HEK293 (cell line): ENCODE results near the gene BICD1.

Source experiments
- CTCF ChIP-seq: fragments of 450-650 bp; formaldehyde crosslinking; IDR thresholded peaks from 2 replicates; pipeline ENCODE4 v1.5.1; 2016; ENCODE audit warnings: missing biosample characterization, missing genetic modification characterization
- KLF10 ChIP-seq: fragments of 450-650 bp; IDR thresholded peaks from 2 replicates; pipeline ENCODE4 v1.5.1; 2018; ENCODE audit warnings: missing biosample characterization, mild to moderate bottlenecking, missing genetic modification characterization
- KLF16 ChIP-seq: fragments of 450-650 bp; formaldehyde crosslinking; IDR thresholded peaks from 2 replicates; pipeline ENCODE4 v1.5.1; 2017; ENCODE audit warnings: missing biosample characterization, missing genetic modification characterization
- KLF9 ChIP-seq: fragments of 450-650 bp; formaldehyde crosslinking; IDR thresholded peaks from 2 replicates; pipeline ENCODE4 v1.5.1; 2016; ENCODE audit warnings: missing biosample characterization, missing genetic modification characterization, low read depth
- SP3 ChIP-seq: fragments of 450-650 bp; formaldehyde crosslinking; IDR thresholded peaks from 2 replicates; pipeline ENCODE4 v1.5.1; 2016; ENCODE audit warnings: missing biosample characterization, missing genetic modification characterization
- TCF7L2 ChIP-seq: IDR thresholded peaks from 2 replicates; pipeline ENCODE4 v1.6.1; 2011; ENCODE audit warnings: low read depth, mild to moderate bottlenecking, inconsistent platforms, low read length, moderate library complexity, borderline replicate concordance
- ZBTB8A ChIP-seq: fragments of 450-650 bp; formaldehyde crosslinking; IDR thresholded peaks from 2 replicates; pipeline ENCODE4 v1.5.1; 2016; ENCODE audit warnings: missing biosample characterization, missing genetic modification characterization
- ZNF24 ChIP-seq: fragments of 450-650 bp; formaldehyde crosslinking; IDR thresholded peaks from 2 replicates; pipeline ENCODE4 v1.5.1; 2016; ENCODE audit warnings: missing biosample characterization, missing genetic modification characterization
- ZNF302 ChIP-seq: fragments of 450-650 bp; formaldehyde crosslinking; IDR thresholded peaks from 2 replicates; pipeline ENCODE4 v1.5.1; 2016; ENCODE audit warnings: missing biosample characterization, missing genetic modification characterization, low read depth
- ZNF366 ChIP-seq: fragments of 450-650 bp; formaldehyde crosslinking; conservative IDR thresholded peaks from 2 replicates; pipeline ENCODE4 v1.5.1; 2016; ENCODE audit warnings: missing biosample characterization, missing genetic modification characterization
- ZNF629 ChIP-seq: fragments of 450-650 bp; formaldehyde crosslinking; IDR thresholded peaks from 2 replicates; pipeline ENCODE4 v1.5.1; 2017; ENCODE audit warnings: missing biosample characterization, missing genetic modification characterization
- ZNF792 ChIP-seq: fragments of 450-650 bp; formaldehyde crosslinking; IDR thresholded peaks from 2 replicates; pipeline ENCODE4 v1.5.1; 2016; ENCODE audit warnings: missing biosample characterization, missing genetic modification characterization
- ZNF830 ChIP-seq: fragments of 450-650 bp; IDR thresholded peaks from 2 replicates; pipeline ENCODE4 v1.5.0; 2018; ENCODE audit warnings: missing biosample characterization, missing genetic modification characterization, low read depth, mild to moderate bottlenecking, moderate library complexity

GRCh38 chr12:32343496-32343895 is 236.8 kb downstream of the BICD1 start:
- TF ChIP-seq KLF10, result no peak
- TF ChIP-seq CTCF (tag by site-specific recombination), result no peak
- no peak for TF ChIP-seq ZNF792 (tag by site-specific recombination)
- TF ChIP-seq ZNF629 (tag by site-specific recombination), result no peak
- no peak for TF ChIP-seq KLF16 (tag by site-specific recombination)
- no peak for TF ChIP-seq ZNF830 (tag by site-specific recombination)
- TF ChIP-seq ZNF366 (tag by site-specific recombination), result no peak
- TF ChIP-seq ZBTB8A (tag by site-specific recombination), result no peak
- TF ChIP-seq SP3, result no peak
- TF ChIP-seq TCF7L2, result no peak
- TF ChIP-seq ZNF24, result no peak
- no peak for TF ChIP-seq ZNF302 (tag by site-specific recombination)
- no peak for TF ChIP-seq KLF9 (tag by site-specific recombination)
